Activated CD4-positive, alpha-beta T cell treated with anti-CD3 and anti-CD28 coated beads for 24 hours (primary cell): Measurements from ENCODE around the gene NRXN3.

ENCODE experiments used
- DNase-seq, 2 donors: peaks; one replicate each; pipeline ENCODE4 v3.0.0-alpha.2; 2020; ENCODE audit warnings: low read depth in 2 of 2

Gene NRXN3

DNA sequence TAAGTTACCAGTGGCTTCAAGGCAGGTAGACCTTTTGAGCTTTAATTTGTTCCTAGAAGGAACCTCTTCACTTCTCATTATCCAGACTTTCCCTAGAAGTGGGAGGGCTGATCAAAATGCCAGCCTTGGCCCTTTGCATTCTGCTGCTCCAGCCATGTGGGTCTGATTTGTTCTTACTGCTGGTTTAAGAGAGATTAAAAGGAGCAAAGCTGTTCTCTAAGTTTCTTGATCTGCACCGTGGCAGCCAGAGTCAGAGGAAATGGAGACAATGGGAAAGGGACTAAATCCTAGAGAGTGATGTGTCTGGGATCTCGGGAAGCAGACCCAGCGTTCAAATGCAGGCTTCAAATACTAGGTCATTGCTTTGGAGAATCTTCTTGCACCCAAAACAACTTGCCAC lies 1281.4 kb downstream of the NRXN3 start:
- DNase-seq, result no peak

DNA sequence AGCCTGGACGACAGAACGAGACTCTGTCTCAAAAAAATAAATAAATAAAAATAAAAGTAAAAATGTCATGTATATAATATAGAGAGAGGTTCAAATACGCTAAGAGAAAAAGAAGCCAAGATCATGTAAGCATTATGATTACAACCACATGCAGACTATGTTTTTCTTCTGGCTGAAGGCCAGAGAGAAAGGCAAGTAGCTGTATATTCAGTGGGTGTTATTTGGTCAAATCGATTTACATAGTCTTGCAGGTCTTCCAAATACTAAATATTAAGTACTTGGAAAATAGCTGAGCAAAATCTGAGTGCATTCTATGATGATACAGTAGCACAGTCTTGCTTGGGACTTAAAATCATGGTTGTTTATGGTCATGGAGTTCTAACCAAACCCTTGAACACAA lies 1283.1 kb downstream of the NRXN3 start:
- DNase-seq, result no peak

DNA sequence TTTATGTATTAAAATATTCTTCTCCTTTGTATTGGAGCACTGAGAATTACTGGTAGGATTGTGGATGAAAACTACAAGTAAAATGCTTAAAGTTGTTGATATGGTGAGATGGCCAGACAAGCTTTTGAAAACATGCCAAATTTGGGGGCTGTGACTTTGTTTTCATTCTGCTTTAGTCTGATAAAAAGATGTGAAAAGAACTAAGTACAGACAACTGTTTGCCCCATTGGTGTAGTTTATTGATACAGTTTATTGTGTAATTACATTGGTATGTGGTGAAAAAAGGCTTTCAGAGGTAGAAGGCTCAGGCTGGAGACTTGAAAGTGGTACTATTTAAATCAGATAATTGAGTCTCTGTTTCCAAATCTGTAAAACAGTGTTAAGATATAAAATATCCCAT lies 1294.3 kb downstream of the NRXN3 start:
- no peak for DNase-seq

GRCh38 chr14:79465651-79466050 lies 1295.5 kb downstream of the NRXN3 start:
- DNase-seq, result no peak

DNA sequence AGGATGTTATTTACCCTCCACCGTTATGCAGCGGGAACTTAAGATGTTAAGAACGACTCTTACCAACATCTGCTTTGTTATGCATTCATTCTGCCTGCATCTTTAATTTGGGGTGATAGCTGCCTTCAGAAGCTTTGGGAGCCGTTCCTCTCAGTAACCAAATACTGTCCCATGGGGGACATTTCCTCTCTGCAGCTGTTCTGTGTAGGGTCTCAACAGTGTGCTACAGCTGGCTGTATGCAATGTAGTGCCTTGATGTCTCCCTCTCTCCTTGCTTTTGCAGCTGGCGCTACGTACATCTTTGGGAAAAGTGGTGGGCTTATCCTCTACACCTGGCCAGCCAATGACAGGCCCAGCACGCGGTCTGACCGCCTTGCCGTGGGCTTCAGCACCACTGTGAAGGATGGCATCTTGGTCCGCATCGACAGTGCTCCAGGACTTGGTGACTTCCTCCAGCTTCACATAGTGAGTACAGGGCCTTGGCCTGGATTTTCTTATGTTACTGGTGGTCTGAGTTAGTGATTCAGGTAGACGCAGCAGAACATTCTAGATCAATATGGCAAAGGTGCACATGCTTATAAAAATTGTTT lies 1296.9 kb downstream of the NRXN3 start:
- DNase-seq, result no peak

DNA sequence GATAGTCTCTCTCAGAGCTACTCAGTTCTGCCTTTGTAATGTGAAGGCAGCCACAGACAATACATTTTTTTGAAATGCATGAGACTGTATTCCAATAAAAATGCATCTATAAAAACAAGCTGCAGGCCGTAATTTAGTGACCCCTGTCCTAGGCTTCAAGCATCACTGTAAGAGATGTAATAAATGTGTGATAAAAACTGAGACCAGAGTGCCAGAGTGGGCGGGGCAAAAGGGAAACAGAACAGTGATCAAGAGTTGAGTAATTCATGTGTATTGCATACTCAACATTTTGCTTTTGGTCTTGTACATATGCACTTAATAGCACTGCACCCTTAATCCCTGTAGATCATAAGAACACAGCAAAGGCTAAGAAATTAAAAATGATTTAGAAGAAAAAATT lies 1297.7 kb downstream of the NRXN3 start:
- DNase-seq, result no peak

GRCh38 chr14:79468486-79468885 lies 1298.3 kb downstream of the NRXN3 start:
- no peak for DNase-seq

GRCh38 chr14:79473651-79474050 lies 1303.5 kb downstream of the NRXN3 start:
- DNase-seq, result no peak

GRCh38 chr14:79475887-79476532 lies 1305.8 kb downstream of the NRXN3 start:
- DNase-seq, result no peak

- DNase-seq, result no peak
These were observed 1306.4 kb downstream of the NRXN3 start for GRCh38 chr14:79476552-79476951.

DNA sequence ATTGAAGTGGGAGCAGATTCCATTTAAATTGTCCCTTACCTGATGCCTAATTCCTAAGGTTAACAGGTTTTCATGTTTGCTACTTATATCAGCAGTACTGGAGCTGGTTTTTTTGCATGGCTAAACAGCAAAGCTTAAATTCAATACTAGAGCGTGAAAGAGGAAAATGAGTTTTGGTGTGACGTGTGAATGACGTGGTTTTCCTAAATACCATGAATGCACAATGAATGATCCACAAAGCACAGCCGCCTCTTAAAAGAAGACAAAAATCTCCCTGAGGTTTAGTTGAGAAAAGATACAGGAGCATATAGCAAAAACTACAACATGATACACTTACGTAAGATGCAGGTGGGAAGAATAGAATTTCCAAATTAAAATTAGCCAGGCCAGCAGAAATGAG lies 1310.0 kb downstream of the NRXN3 start:
- no peak for DNase-seq

GRCh38 chr14:79482825-79483224 lies 1312.7 kb downstream of the NRXN3 start:
- no peak for DNase-seq

GRCh38 chr14:79483477-79484388 lies 1313.6 kb downstream of the NRXN3 start:
- DNase-seq, result no peak

DNA sequence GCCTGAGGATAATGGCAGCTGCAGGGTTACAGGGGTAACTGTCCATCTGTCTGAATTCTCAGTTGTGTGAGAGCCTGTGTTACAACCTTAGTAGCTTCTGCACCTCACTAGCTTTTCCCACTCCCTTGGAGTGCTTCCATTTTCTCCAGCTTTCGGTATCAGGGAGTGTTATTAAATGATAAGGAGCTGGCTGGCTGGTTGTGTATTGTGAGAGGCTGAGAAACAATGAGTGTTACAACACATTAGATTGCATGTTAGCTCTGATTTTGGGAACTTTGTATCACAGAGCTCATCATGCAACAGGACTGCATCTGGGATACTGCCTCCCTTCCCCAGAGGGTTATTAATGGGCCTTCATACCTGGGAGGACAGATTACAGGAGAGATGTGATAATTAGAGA lies 1317.5 kb downstream of the NRXN3 start:
- no peak for DNase-seq

DNA sequence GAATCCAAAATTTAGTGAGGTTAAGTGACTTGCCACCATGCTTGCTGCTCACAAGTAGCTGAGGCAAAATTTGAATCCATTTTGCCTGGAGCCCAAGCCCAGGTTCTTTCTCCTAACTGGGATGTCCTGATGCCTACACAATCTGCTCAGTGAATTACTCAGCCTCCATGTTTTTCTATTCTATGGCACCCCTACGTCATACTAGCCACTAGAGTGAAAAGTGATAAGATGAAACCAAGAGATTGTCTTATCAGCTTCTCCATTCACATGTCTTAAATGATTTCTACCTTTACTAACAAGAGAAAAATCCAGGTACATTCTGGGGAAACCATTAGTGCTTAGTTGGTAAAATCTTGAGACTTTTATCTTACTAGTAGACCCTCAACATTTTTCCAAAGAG lies 1321.0 kb downstream of the NRXN3 start:
- DNase-seq, result no peak

- DNase-seq, result no peak
These were observed 1323.0 kb downstream of the NRXN3 start for GRCh38 chr14:79493081-79493645.

- no peak for DNase-seq
These were observed 1326.5 kb downstream of the NRXN3 start for GRCh38 chr14:79496701-79497100.

- no peak for DNase-seq
These were observed 1330.3 kb downstream of the NRXN3 start for GRCh38 chr14:79500489-79500888.

GRCh38 chr14:79502136-79502750 lies 1332.1 kb downstream of the NRXN3 start:
- no peak for DNase-seq

- DNase-seq, result no peak
These were observed 1332.6 kb downstream of the NRXN3 start for GRCh38 chr14:79502751-79503148.

DNA sequence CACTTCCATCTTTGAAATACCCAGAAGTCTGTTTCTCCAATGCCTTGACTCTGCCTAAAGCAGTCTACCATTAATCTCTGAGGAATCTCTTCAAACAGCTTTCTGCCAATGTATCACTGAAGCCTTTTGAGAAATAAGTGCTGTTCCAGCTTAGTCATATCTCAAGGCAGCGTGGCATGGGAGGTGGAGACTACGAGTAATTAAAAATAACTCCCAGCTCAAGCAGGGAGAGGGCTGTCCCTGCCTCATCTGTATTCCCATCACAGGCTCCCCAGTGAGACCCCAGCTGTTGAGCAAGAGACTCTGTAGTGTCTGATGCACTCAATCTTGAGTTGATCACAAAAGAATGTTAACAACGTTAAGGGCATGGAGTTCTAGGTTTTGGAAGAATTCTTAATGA lies 1340.5 kb downstream of the NRXN3 start:
- no peak for DNase-seq

GRCh38 chr14:79511146-79511545 lies 1341.0 kb downstream of the NRXN3 start:
- DNase-seq, result no peak
